ENCODE results near the gene DGUOK. TPM values are rescaled to one million over a fixed set of nuclear protein-coding genes. Genes with fewer than 3 reads are reported as not detected.

Gene DGUOK
- total and polyA plus RNA-seq, 10 of the 15 experiments (the other 5 are each of a cell fraction or from before 2014, with no cell fraction given), result 64.4 to 234 (median 91.4) TPM

DNA sequence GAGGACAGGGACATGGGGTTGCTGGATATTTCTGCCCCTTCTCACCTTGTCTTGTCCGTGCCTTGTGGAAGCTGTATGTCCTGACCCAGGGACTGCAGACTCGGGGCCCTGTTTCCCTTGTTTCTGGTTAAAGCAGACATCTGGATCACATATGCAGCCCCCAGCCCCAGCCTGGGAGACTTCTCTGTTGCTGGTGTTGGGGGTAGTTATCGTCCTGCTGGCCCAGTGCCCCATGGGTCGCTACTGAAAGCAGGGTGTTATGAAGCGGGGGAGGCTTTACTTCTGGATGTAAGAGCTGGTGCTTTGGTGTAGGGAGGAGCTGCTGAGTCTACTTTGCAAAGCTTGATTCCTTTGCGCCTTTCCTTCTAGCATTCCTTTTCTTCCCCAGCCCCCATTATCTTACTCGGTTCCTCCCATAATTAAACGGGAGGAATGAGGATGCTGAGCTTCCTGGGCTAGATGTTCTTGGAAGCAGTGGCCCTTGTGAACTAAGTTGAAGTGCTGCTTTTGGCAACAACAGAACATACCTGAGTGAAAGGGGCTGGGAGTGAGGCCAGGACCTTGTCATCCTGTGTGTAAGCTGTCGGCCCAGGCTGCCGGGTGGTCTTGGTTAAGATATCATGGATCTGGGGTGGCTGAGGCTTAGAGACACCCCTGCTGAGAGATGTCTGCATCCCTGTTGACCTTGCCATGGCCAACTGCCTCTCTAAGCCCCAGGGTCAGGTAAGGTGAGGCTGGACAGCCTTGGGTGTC is 61.4 kb downstream of the DGUOK start:
- BruUV-seq (replicated peaks), result no TSS peak
- Histone ChIP-seq H2AFZ (ENCODE audit: control insufficient read depth, low read depth, low read length) (no peak overlapping the region), H4K20me1 (ENCODE audit: control insufficient read depth, insufficient read depth) (peaks cover 15% of the 10 kb centered on the region), H3K9ac (ENCODE audit: control insufficient read depth, insufficient read depth, low read length) (peak overlapping the region; percentile 71), H3K27me3 (replicated peaks in 1 of 2; ENCODE audit: control insufficient read depth in 2 of 2, insufficient read depth in 2 of 2, low read length in 1 of 2) (no peaks in the 10 kb centered on the region), H3K4me3 (peak overlapping the region; percentile 96), H3K4me1 (ENCODE audit: control insufficient read depth, insufficient read depth, low read length) (peaks cover 7% of the 10 kb centered on the region), H3K4me2 (ENCODE audit: control insufficient read depth, insufficient read depth) (peak overlapping the region; percentile 96), H3K9me3 (replicated peaks; ENCODE audit: control insufficient read depth, insufficient read depth, low read length) (peaks cover 8% of the 10 kb centered on the region; the same call in 2 of the 3 replicates), H3K79me2 (ENCODE audit: control insufficient read depth, insufficient read depth, low read length) (peaks cover 90% of the 10 kb centered on the region), H3K27ac (ENCODE audit: control insufficient read depth, insufficient read depth) (peak overlapping the region; percentile 89), H3K36me3 (ENCODE audit: control insufficient read depth in 2 of 2, insufficient read depth in 2 of 2, low read length in 1 of 2) (peaks cover 0 to 29% of the 10 kb centered on the region in 2 experiments)
- ChIA-PET SMC1A (ENCODE audit: uncharacterized antibody, unreplicated experiment) (interaction anchor here (0.7 to 5.6 kb wide), 39 partner anchors 9 to 212 kb away, joined by 3 to 46 read pairs (median 5); partner anchors contain the start of gene STAMBP), CTCF (interaction anchor here (0.7 to 5.3 kb wide), 43 partner anchors 8 to 347 kb away, joined by 3 to 78 read pairs (median 7); partner anchors contain the start of genes BOLA3 and STAMBP), RAD21 (ENCODE audit: unreplicated experiment) (interaction anchor here (0.7 to 5.6 kb wide), 37 partner anchors 8 to 163 kb away, joined by 3 to 96 read pairs (median 6); partner anchors contain the start of gene STAMBP), POLR2A (interaction anchor here (0.5 to 4.4 kb wide), 29 partner anchors 9 to 251 kb away, joined by 3 to 34 read pairs (median 4); partner anchors contain the start of genes DGUOK, STAMBP and TPRKB)
- FAIRE-seq (peak; percentile 71), ATAC-seq (no peak), DNase-seq (ENCODE audit: low read depth, low spot score) (no peak)
- intact Hi-C loops (cut with micrococcal nuclease; ENCODE audit: unreplicated experiment) (loop anchor here (10.0 kb wide), 1 partner anchor 163 kb away; the partner anchor contains the start of gene STAMBP), in situ Hi-C loops (cut with MboI) (no loop called here)
- 57% methylated on average over 10 of the region's 10 CpGs for WGBS (ENCODE audit: insufficient coverage, insufficient replicate concordance, low lambda C conversion rate, missing lambda C conversion rate)
- TF ChIP-seq CEBPZ (IDR thresholded peaks at IDR 0.05; ENCODE audit: low read depth, low read length) (no peak), NRF1 (conservative IDR thresholded peaks at IDR 0.05; ENCODE audit: low read depth, low read length) (no peak), HDAC2 (IDR thresholded peaks at IDR 0.05) (no peak), CBFB (IDR thresholded peaks at IDR 0.05; ENCODE audit: low read depth) (no peak), SKIL (IDR thresholded peaks at IDR 0.05; ENCODE audit: low read depth, poor library complexity, severe bottlenecking) (no peak), MTA2 (IDR thresholded peaks at IDR 0.05; ENCODE audit: low read depth) (no peak)
- TF ChIP-seq, protein P1, sequence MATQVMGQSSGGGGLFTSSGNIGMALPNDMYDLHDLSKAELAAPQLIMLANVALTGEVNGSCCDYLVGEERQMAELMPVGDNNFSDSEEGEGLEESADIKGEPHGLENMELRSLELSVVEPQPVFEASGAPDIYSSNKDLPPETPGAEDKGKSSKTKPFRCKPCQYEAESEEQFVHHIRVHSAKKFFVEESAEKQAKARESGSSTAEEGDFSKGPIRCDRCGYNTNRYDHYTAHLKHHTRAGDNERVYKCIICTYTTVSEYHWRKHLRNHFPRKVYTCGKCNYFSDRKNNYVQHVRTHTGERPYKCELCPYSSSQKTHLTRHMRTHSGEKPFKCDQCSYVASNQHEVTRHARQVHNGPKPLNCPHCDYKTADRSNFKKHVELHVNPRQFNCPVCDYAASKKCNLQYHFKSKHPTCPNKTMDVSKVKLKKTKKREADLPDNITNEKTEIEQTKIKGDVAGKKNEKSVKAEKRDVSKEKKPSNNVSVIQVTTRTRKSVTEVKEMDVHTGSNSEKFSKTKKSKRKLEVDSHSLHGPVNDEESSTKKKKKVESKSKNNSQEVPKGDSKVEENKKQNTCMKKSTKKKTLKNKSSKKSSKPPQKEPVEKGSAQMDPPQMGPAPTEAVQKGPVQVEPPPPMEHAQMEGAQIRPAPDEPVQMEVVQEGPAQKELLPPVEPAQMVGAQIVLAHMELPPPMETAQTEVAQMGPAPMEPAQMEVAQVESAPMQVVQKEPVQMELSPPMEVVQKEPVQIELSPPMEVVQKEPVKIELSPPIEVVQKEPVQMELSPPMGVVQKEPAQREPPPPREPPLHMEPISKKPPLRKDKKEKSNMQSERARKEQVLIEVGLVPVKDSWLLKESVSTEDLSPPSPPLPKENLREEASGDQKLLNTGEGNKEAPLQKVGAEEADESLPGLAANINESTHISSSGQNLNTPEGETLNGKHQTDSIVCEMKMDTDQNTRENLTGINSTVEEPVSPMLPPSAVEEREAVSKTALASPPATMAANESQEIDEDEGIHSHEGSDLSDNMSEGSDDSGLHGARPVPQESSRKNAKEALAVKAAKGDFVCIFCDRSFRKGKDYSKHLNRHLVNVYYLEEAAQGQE (IDR thresholded peaks at IDR 0.05; ENCODE audit: low read depth, low read length), result no peak
- TF ChIP-seq, protein P2, sequence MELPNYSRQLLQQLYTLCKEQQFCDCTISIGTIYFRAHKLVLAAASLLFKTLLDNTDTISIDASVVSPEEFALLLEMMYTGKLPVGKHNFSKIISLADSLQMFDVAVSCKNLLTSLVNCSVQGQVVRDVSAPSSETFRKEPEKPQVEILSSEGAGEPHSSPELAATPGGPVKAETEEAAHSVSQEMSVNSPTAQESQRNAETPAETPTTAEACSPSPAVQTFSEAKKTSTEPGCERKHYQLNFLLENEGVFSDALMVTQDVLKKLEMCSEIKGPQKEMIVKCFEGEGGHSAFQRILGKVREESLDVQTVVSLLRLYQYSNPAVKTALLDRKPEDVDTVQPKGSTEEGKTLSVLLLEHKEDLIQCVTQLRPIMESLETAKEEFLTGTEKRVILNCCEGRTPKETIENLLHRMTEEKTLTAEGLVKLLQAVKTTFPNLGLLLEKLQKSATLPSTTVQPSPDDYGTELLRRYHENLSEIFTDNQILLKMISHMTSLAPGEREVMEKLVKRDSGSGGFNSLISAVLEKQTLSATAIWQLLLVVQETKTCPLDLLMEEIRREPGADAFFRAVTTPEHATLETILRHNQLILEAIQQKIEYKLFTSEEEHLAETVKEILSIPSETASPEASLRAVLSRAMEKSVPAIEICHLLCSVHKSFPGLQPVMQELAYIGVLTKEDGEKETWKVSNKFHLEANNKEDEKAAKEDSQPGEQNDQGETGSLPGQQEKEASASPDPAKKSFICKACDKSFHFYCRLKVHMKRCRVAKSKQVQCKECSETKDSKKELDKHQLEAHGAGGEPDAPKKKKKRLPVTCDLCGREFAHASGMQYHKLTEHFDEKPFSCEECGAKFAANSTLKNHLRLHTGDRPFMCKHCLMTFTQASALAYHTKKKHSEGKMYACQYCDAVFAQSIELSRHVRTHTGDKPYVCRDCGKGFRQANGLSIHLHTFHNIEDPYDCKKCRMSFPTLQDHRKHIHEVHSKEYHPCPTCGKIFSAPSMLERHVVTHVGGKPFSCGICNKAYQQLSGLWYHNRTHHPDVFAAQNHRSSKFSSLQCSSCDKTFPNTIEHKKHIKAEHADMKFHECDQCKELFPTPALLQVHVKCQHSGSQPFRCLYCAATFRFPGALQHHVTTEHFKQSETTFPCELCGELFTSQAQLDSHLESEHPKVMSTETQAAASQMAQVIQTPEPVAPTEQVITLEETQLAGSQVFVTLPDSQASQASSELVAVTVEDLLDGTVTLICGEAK (IDR thresholded peaks at IDR 0.05; ENCODE audit: borderline replicate concordance), result no peak

Measured in GM12878 (cell line).